Measurements from ENCODE around the gene SHLD1. TPM values are rescaled to one million over a fixed set of nuclear protein-coding genes. Genes with fewer than 3 reads are reported as not detected.

SHLD1 gene
- total RNA-seq, 2 donors from 2014 or later, result 10.1 to 14.4 TPM

DNA sequence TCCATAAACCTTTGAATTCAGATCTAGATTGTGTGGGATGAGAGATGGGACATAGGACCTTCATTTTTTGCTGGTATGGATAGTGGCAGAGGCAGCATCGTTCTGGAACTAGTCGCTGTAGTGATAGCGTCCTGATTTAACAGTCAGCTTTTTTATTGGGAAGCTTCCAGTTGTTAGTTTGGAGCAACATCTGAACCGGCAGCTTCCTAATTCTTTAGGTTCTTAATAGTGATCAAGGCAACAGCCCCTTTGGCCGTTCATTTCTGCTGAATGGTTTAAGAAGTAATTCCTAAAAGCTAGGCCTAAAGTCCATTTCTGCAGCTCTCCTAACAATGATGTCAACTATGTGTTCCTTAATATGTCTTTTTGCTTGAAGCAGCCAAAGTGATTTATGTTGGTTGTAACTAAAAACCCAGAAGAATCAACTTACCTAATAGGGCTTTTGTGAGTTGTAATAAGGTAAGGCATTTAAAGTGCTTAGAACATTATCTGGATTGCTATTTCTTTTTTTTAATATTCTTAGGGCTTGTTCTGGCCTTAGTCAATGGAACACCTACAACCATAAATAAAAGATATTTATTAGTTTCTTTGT, 90.3 kb downstream of the SHLD1 start:
- Mint-ChIP-seq H3K4me3 (no peak overlapping the region), H3K9me3 (no peaks in the 10 kb centered on the region), H3K27ac (no peak overlapping the region), H3K36me3 (ENCODE audit: insufficient read depth in 2 of 2) (peaks cover 1 to 2% of the 10 kb centered on the region in 2 donors), H3K4me1 (ENCODE audit: low read depth) (peaks cover 49% of the 10 kb centered on the region), H3K27me3 (ENCODE audit: low read depth) (no peaks in the 10 kb centered on the region)
- ATAC-seq (replicated peaks in 1 of 2) (no peak), DNase-seq (no peak)

DNA sequence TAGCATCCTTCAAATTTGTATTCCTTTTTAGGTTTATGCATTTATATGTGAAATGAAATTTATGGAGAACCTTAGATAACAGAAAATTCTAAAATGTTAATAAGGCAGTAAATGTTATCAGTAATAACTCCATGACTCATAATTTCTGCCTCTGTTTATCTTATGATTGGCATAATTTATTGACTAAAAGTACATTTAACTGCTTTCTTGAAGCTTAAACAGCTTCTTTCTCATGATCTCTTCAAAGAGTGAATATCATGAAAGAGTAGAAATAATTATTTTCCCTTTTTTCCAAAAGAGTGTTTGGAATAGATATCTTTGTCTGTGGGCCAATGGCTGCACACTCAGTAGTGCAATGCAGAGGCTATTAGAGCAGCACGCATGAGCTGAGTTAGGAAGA, 91.3 kb downstream of the SHLD1 start:
- H3K36me3 Mint-ChIP-seq (ENCODE audit: insufficient read depth in 2 of 2), result peaks cover 1 to 2% of the 10 kb centered on the region in 2 donors
- H3K27me3 Mint-ChIP-seq (ENCODE audit: low read depth), result no peaks in the 10 kb centered on the region
- no peaks in the 10 kb centered on the region for H3K9me3 Mint-ChIP-seq
- DNase-seq (no peak), ATAC-seq (replicated peaks in 1 of 2) (no peak)
- no peak overlapping the region for H3K27ac Mint-ChIP-seq
- no peak overlapping the region for H3K4me3 Mint-ChIP-seq
- peaks cover 49% of the 10 kb centered on the region for H3K4me1 Mint-ChIP-seq (ENCODE audit: low read depth)

DNA sequence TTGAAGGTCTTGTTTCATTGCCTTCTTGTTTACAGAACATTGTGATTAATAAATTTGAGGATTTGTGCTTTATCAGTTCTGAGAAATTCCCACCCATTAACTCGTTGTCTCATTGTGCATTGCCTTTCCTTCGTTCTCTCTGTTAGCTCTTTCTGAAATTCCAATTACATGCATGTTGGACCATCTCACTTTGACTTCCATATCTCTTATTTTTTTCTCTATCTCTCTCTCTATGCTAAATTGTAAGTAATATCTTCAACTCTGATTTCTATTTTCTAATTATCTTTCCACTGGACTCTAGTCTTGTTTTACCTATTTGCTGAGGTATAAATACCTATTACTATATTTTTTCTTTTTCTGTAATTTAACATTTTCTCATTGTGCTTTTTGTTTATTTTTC, 92.3 kb downstream of the SHLD1 start:
- Mint-ChIP-seq H3K4me3 (peak overlapping the region in 1 of 2 donors; percentile 92), H3K36me3 (ENCODE audit: insufficient read depth in 2 of 2) (peaks cover 1 to 2% of the 10 kb centered on the region in 2 donors), H3K9me3 (no peaks in the 10 kb centered on the region), H3K27ac (no peak overlapping the region), H3K27me3 (ENCODE audit: low read depth) (no peaks in the 10 kb centered on the region), H3K4me1 (ENCODE audit: low read depth) (peaks cover 52% of the 10 kb centered on the region)
- ATAC-seq (replicated peaks in 1 of 2), result no peak
- no peak for DNase-seq

GRCh38 chr20:5843054-5843592, 92.9 kb downstream of the SHLD1 start:
- peak overlapping the region; percentile 62 to 92 for H3K4me3 Mint-ChIP-seq
- peaks cover 59% of the 10 kb centered on the region for H3K4me1 Mint-ChIP-seq (ENCODE audit: low read depth)
- peak overlapping the region; percentile 0 for H3K27ac Mint-ChIP-seq
- DNase-seq (no peak), ATAC-seq (replicated peaks in 1 of 2) (peak; percentile 47 to 51)
- no peaks in the 10 kb centered on the region for H3K9me3 Mint-ChIP-seq
- H3K36me3 Mint-ChIP-seq (ENCODE audit: insufficient read depth in 2 of 2), result peaks cover 1 to 2% of the 10 kb centered on the region in 2 donors
- H3K27me3 Mint-ChIP-seq (ENCODE audit: low read depth), result no peaks in the 10 kb centered on the region

- Mint-ChIP-seq H3K9me3 (no peaks in the 10 kb centered on the region), H3K27me3 (ENCODE audit: low read depth) (no peaks in the 10 kb centered on the region), H3K4me1 (ENCODE audit: low read depth) (peaks cover 69% of the 10 kb centered on the region), H3K27ac (peak overlapping the region; percentile 94), H3K4me3 (peak overlapping the region; percentile 76 to 92), H3K36me3 (ENCODE audit: insufficient read depth in 2 of 2) (peaks cover 1 to 2% of the 10 kb centered on the region in 2 donors)
- peak; percentile 77 to 87 for DNase-seq
- ATAC-seq (replicated peaks in 1 of 2), result peak; percentile 98 to 99
Observed at GRCh38 chr20:5844063-5844681, 94.0 kb downstream of the SHLD1 start.

DNA sequence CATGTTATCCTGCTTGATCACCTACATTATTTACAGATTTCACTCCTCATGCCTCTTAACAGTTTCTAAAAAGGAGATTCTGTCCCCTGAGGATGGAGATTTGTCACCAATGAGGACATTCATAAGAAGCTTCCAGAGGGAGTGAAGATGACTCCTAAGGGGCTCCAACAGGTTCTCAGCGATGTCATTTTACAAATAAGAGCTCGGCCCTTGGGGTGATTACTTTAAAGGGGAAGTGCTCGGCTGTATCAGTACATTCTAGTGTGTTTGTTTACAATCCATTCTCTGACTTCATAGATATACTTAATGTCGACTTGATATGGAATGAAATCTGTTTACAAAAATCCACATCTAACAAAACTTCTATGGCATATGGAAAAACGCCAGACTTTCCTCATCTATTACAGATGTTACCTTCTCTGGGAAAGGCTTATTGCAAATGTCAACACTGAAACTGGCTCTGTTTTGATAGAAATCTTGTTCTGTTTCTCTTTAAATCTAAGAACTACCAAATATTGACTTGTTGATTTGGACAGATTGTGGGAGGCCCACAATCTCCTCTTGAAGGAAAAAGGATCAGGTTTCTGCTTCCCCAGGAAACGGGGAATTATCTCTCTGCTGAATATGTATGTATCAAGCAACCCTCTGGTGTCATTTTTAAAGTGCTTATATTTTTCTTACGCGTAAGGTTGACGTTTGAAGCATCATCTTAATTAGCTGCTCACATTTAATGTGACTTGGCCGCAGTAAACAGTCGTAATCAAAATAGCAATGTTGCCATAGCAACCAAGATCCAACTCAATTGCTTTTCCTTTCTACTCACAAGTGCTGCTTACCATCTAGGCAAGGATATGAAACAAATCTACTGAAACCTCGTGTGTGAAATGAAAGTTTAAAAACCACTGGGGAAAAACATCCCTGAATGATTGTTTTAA, 95.7 kb downstream of the SHLD1 start:
- Mint-ChIP-seq H3K36me3 (ENCODE audit: insufficient read depth in 2 of 2) (peaks cover 1 to 2% of the 10 kb centered on the region in 2 donors), H3K9me3 (no peaks in the 10 kb centered on the region), H3K27me3 (ENCODE audit: low read depth) (no peaks in the 10 kb centered on the region), H3K4me3 (peak overlapping the region; percentile 53 to 60), H3K4me1 (ENCODE audit: low read depth) (peaks cover 71% of the 10 kb centered on the region), H3K27ac (peak overlapping the region; percentile 71)
- ATAC-seq (replicated peaks in 1 of 2), result no peak
- DNase-seq, result no peak

- no peak overlapping the region for H3K27ac Mint-ChIP-seq
- H3K27me3 Mint-ChIP-seq (ENCODE audit: low read depth), result no peaks in the 10 kb centered on the region
- DNase-seq, result no peak
- peak overlapping the region in 1 of 2 donors; percentile 3 for H3K4me3 Mint-ChIP-seq
- no peak for ATAC-seq (replicated peaks in 1 of 2)
- H3K4me1 Mint-ChIP-seq (ENCODE audit: low read depth), result peaks cover 54% of the 10 kb centered on the region
- no peaks in the 10 kb centered on the region for H3K36me3 Mint-ChIP-seq (ENCODE audit: insufficient read depth in 2 of 2)
- H3K9me3 Mint-ChIP-seq, result no peaks in the 10 kb centered on the region
Observed at GRCh38 chr20:5848711-5849505, 98.7 kb downstream of the SHLD1 start.

DNA sequence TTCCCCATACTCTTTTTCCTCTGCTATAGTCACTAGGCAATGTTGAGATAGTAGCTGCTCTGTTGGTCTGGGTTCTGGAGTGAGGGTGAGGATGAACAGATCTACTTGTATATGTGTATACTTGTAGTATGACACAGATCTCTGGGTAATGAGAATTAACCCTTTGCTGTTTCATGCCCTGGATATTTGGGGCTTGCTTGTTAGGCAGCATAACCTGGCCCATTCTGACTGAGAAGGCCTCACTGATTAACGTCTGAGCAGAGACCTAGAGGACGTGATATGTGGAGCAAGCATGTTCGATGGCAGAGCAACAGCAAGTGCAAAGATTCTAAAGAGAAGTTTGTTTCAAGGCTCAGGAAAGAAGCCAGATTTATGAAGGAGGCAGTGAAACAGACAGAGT, 105.7 kb downstream of the SHLD1 start:
- Mint-ChIP-seq H3K4me3 (no peak overlapping the region), H3K36me3 (ENCODE audit: insufficient read depth in 2 of 2) (no peaks in the 10 kb centered on the region), H3K9me3 (no peaks in the 10 kb centered on the region), H3K4me1 (ENCODE audit: low read depth) (peaks cover 9% of the 10 kb centered on the region), H3K27ac (no peak overlapping the region), H3K27me3 (ENCODE audit: low read depth) (no peaks in the 10 kb centered on the region)
- ATAC-seq (replicated peaks in 1 of 2) (no peak), DNase-seq (no peak)

GRCh38 chr20:5859608-5860007, 109.4 kb downstream of the SHLD1 start:
- Mint-ChIP-seq H3K27ac (no peak overlapping the region), H3K4me1 (ENCODE audit: low read depth) (peaks cover 15% of the 10 kb centered on the region), H3K4me3 (no peak overlapping the region), H3K27me3 (ENCODE audit: low read depth) (no peaks in the 10 kb centered on the region), H3K9me3 (no peaks in the 10 kb centered on the region), H3K36me3 (ENCODE audit: insufficient read depth in 2 of 2) (peaks cover 0 to 3% of the 10 kb centered on the region in 2 donors)
- ATAC-seq (replicated peaks in 1 of 2) (no peak), DNase-seq (no peak)

DNA sequence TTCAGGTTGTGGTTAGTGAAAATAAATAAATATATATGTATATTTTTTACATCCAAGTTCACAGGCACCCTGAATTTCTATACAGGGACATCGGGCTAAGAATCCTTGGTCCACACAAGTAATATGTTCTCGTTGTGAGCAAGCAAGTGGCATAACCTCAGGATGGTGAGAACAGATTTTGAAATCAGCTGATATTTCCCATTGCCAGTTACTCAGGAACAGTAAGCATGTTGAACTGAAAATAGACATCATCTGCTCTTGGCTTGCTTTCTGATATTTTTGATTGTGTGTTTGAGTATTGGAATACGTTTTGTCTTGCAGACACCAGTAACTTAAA, 112.5 kb downstream of the SHLD1 start:
- no peaks in the 10 kb centered on the region for H3K27me3 Mint-ChIP-seq (ENCODE audit: low read depth)
- peak overlapping the region; percentile 89 for H3K27ac Mint-ChIP-seq
- H3K9me3 Mint-ChIP-seq, result no peaks in the 10 kb centered on the region
- ATAC-seq (replicated peaks in 1 of 2) (no peak), DNase-seq (no peak)
- peaks cover 0 to 3% of the 10 kb centered on the region in 2 donors for H3K36me3 Mint-ChIP-seq (ENCODE audit: insufficient read depth in 2 of 2)
- peak overlapping the region in 1 of 2 donors; percentile 74 for H3K4me3 Mint-ChIP-seq
- H3K4me1 Mint-ChIP-seq (ENCODE audit: low read depth), result peaks cover 11% of the 10 kb centered on the region

DNA sequence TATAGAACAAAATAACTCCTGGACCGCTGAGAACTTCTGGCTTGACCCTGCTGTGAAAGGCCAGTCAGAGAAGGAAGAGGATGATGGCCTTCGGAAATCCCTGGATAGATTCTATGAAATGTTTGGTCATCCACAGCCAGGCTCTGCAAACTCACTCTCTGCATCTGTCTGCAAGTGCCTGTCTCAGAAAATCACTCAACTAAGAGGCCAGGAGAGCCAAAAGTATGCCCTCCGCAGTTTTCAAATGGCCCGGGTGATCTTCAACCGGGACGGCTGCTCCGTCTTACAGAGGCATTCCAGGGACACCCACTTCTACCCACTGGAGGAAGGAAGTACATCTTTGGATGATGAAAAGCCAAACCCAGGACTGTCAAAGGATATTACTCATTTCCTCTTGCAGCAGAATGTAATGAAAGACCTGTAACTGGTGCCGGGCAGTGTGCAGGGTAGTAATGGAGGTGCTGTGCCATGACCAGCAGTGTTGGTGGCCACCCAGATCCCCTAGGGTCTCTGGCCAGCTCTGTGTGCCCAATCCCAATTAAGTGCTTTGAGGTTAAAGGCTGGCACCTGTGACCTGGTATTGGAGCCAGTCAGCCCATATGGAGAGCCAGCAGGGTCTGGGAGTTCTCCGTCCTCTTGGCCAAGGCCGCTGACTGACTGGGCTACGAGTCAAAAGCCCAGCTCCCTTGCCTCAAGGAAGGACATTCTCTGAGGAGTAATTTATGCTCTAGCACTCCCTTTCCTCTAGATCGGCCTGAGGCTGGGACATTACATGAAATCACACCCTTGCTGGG, 113.0 kb downstream of the SHLD1 start:
- ATAC-seq (replicated peaks in 1 of 2) (peak; percentile 57 to 87), DNase-seq (peak in 1 of 2 donors; percentile 20)
- Mint-ChIP-seq H3K36me3 (ENCODE audit: insufficient read depth in 2 of 2) (peaks cover 0 to 3% of the 10 kb centered on the region in 2 donors), H3K27ac (peak overlapping the region; percentile 89), H3K27me3 (ENCODE audit: low read depth) (no peaks in the 10 kb centered on the region), H3K4me1 (ENCODE audit: low read depth) (peaks cover 11% of the 10 kb centered on the region), H3K9me3 (no peaks in the 10 kb centered on the region), H3K4me3 (peak overlapping the region in 1 of 2 donors; percentile 74)

- no peaks in the 10 kb centered on the region for H3K9me3 Mint-ChIP-seq
- no peak for DNase-seq
- no peaks in the 10 kb centered on the region for H3K27me3 Mint-ChIP-seq (ENCODE audit: low read depth)
- no peak overlapping the region for H3K4me3 Mint-ChIP-seq
- H3K27ac Mint-ChIP-seq, result no peak overlapping the region
- H3K36me3 Mint-ChIP-seq (ENCODE audit: insufficient read depth in 2 of 2), result peaks cover 0 to 3% of the 10 kb centered on the region in 2 donors
- ATAC-seq (replicated peaks in 1 of 2), result no peak
- H3K4me1 Mint-ChIP-seq (ENCODE audit: low read depth), result peaks cover 11% of the 10 kb centered on the region
Observed at GRCh38 chr20:5864428-5864827, 114.2 kb downstream of the SHLD1 start.
